Heart left ventricle (tissue), 16 donors: Measurements from ENCODE around the gene IFI27L1. TPM values are rescaled to one million over a fixed set of nuclear protein-coding genes. Genes with fewer than 3 reads are reported as not detected.

Experiments used
- ATAC-seq, 4 donors: fragments of 200-7000 bp; cut with Tn5 transposase; one replicate each; pipeline ENCODE4 v1.9.1; 2020 to 2022; ENCODE audit warnings: moderate library complexity in 4 of 4, mild to moderate bottlenecking in 3 of 4, moderate number of reproducible peaks in 1 of 4
- DNase-seq, 5 donors: peaks; one replicate each; pipeline ENCODE4 v3.0.0-alpha.2; 2020
- H3K27ac ChIP-seq, 12 donors: fragments of 200-600 bp; sonication (generic) in 4 of 12; one replicate each; pipeline versions ENCODE4 v1.5.0 to v1.8.0; 2016 to 2022; ENCODE audit warnings: mild to moderate bottlenecking in 2 of 12
- H3K27me3 ChIP-seq, 9 donors: fragments of 200-600 bp; sonication (generic) in 2 of 9; one replicate each; pipeline versions ENCODE4 v1.5.1 to v1.8.0; 2016 to 2022; ENCODE audit warnings: mild to moderate bottlenecking in 3 of 9
- H3K36me3 ChIP-seq, 9 donors: fragments of 200-600 bp; sonication (generic) in 2 of 9; one replicate each; pipeline versions ENCODE4 v1.5.0 to v1.8.0; 2018 to 2022; ENCODE audit warnings: mild to moderate bottlenecking in 2 of 9
- H3K4me1 ChIP-seq, 12 donors: fragments of 200-600 bp; sonication (generic) in 4 of 12; one replicate each; pipeline versions ENCODE4 v1.5.0 to v1.8.0; 2016 to 2022; ENCODE audit warnings: mild to moderate bottlenecking in 3 of 12
- H3K4me3 ChIP-seq, 12 donors: fragments of 200-600 bp; sonication (generic) in 4 of 12; one replicate each; pipeline versions ENCODE4 v1.5.0 to v1.8.0; 2017 to 2022; ENCODE audit warnings: mild to moderate bottlenecking in 9 of 12, moderate library complexity in 4 of 12
- H3K9me3 ChIP-seq, 12 donors: fragments of 200-600 bp; sonication (generic) in 4 of 12; one replicate each; pipeline versions ENCODE4 v1.5.0 to v1.8.0; 2016 to 2022; ENCODE audit warnings: mild to moderate bottlenecking in 1 of 12
- POLR2A ChIP-seq, 2 donors: fragments of 450-650 bp; IDR thresholded peaks; one replicate each; pipeline ENCODE4 v1.6.1; 2017; ENCODE audit warnings: antibody characterized with exemption in 2 of 2, mild to moderate bottlenecking in 2 of 2, moderate library complexity in 2 of 2
- WGBS, 4 donors: extraction: QIAGEN DNeasy Blood & Tissue Kit in 2 of 4; methylation state at CpG; one replicate each; pipeline versions ENCODE4 v1.1.5 to v1.1.7; 2013 to 2018; 5-methylcytosine and 5-hydroxymethylcytosine counted together
- intact Hi-C, 10 donors: fragments of 100-400 bp; cut with DNase I; formaldehyde crosslinking; loops; one replicate each; pipeline versions ENCODE4 v1.11.1 to v1.14.2; 2022
- polyA plus RNA-seq, 2 donors: library from polyadenylated mRNA; stranded (reverse); fragments of 200-250 nt; gene quantifications; one replicate each; pipeline ENCODE4 v1.2.3, GENCODE V29; 2013
- total RNA-seq, 9 donors: library from RNA; depleted of rRNA in 2 of 9; stranded (reverse); fragments of >200 nt in 2 of 9; fragmentation: NEBNext Ultra II Directional in 3 of 9; extraction: Animal tissue kit (Norgen Biotek cat#: 25700) in 3 of 9; gene quantifications; one replicate each; pipeline versions ENCODE4 v1.1.0 to v1.2.4, GENCODE V29; 2016 to 2023
- TF ChIP-seq, protein P1 (sequence below), 12 donors: fragments of 200-600 bp; sonication (generic) in 4 of 12; IDR thresholded peaks; one replicate each; pipeline versions ENCODE4 v1.5.0 to v1.8.0; 2018 to 2022; ENCODE audit warnings: antibody characterized with exemption in 12 of 12, mild to moderate bottlenecking in 5 of 12
- donor health status: ischemic (EF 13 %, LVEDD 7.1; RV severe dilation, severe dysfunction).
- donor health status: healthy with polysubstance abuse.
- donor health status: DM: no; HTN: yes; CAD: no.
- donor health status: DM: no; HTN: no; CAD: no.
- donor health status: ischemic (EF 25% LVEDD 6.9; RV normal size, moderate dysfunction).
- donor health status: ischemic (EF 25% LVEDD 5.7; RV mildly dilated, moderate dysfunction).
- donor health status: healthy.
- donor health status: DM: yes; HTN: yes; CAD: no.
- donor health status: ischemic (EF 35%, LVEDD 5.7; RV mildly dilated, moderate dysfunction).
- donor health status: nonischemic (EF 11% LVEDD 7.7; RV severe dilation, severe dysfunction).
- donor health status: DM: yes; HTN: yes; CAD: no.
- donor health status: PGD.
- donor health status: ischemic (EF 29% LVEDD 5.4; RV normal size, mild dysfunction).
- donor health status: nonischemic (EF 23%, LVEDD 6.1; RV moderate dilation, normal function).

The IFI27L1 gene
- total and polyA plus RNA-seq, 11 donors: 8.9 to 45.0 (median 16.8) TPM

DNA sequence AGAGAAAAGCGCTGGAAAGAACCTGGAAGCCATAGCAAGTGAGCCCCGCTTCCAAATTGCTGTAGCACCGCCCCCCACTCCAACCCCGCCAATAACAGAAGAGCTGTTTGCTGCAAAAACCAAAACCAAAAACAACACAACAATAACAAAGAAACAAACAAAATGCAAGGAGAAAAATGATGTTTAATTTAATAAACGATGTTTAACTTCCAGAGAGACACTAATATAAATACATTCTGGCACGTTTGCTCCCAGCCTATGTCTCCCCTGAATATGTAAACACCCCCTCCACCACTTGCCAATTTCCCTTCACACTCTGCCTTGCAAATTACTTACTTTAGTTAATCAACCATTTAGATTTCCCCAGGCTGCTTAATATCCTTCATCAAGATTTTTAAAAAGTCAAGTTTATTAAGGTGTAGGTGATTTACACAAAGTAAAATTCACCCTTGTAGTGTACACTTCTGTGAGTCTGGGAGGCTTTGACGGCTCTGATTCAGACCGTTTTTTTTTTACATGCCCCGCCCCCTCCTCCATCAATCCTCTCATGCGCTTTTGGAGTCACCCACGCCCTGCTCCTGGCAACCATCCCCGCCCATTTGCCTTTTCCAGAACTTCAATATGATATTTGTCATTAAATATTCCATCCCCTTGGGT, 48.8 kb downstream of the IFI27L1 start:
- H3K27me3 ChIP-seq: no peaks in the 10 kb centered on the region
- H3K4me1 ChIP-seq: peaks cover 0 to 18% (median 8%) of the 10 kb centered on the region in 12 donors
- WGBS, 4 donors: 0 to 1% (median 1%) methylated on average over 12 of the region's 12 CpGs
- DNase-seq (peak in 4 of 5 donors; percentile 58 to 72 (median 66)), ATAC-seq (peak in 3 of 4 donors; percentile 47 to 73 (median 50))
- peaks cover 0 to 12% (median 0%) of the 10 kb centered on the region in 9 donors for H3K36me3 ChIP-seq
- peak overlapping the region; percentile 3 to 73 (median 60) for H3K4me3 ChIP-seq
- no peaks in the 10 kb centered on the region for H3K9me3 ChIP-seq
- intact Hi-C loops: loop anchor here in 8 of 10 donors (2.0 to 10.0 kb wide), 9 partner anchors 47 to 357 kb away; partner anchors contain the start of genes DDX24 (in 3 of the 8) and IFI27L1 (in 3 of the 8)
- peak overlapping the region; percentile 3 to 88 (median 76) for H3K27ac ChIP-seq
- TF ChIP-seq POLR2A (IDR thresholded peaks at IDR 0.05): no peak
- TF ChIP-seq, protein P1, sequence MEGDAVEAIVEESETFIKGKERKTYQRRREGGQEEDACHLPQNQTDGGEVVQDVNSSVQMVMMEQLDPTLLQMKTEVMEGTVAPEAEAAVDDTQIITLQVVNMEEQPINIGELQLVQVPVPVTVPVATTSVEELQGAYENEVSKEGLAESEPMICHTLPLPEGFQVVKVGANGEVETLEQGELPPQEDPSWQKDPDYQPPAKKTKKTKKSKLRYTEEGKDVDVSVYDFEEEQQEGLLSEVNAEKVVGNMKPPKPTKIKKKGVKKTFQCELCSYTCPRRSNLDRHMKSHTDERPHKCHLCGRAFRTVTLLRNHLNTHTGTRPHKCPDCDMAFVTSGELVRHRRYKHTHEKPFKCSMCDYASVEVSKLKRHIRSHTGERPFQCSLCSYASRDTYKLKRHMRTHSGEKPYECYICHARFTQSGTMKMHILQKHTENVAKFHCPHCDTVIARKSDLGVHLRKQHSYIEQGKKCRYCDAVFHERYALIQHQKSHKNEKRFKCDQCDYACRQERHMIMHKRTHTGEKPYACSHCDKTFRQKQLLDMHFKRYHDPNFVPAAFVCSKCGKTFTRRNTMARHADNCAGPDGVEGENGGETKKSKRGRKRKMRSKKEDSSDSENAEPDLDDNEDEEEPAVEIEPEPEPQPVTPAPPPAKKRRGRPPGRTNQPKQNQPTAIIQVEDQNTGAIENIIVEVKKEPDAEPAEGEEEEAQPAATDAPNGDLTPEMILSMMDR (IDR thresholded peaks at IDR 0.05): peak in 2 of 12 donors; percentile 0 to 3

DNA sequence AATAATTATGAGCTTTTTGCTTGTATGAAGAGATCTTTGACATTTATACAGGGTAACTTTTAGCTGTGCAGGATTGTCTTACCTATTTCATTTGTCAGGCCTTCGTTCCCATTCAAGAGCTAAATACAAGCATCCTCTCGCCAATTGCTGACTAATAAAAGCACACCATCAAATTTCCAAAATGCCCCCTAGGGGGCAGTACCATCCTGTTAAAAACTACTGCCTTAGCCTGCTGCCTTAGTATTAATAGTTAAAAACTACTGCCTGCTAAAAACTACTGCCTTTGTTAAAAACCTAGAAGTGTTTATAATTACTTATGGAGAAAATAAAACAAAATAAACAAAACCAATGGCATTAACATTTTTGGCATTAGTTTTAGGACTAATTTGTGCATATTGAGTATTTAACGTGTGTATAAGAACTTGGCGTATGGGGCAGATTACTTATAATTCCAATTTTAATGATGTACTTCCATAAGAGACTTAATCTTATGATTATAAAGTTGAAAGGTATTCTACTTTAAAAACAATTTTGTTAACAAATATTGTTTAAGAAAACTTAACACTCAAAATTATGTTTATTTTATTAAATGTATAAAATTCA, 51.3 kb downstream of the IFI27L1 start:
- peaks cover 0 to 18% (median 8%) of the 10 kb centered on the region in 12 donors for H3K4me1 ChIP-seq
- H3K27ac ChIP-seq: no peak overlapping the region
- intact Hi-C loops: loop anchor here in 7 of 10 donors (5.0 to 10.0 kb wide), 7 partner anchors 45 to 355 kb away; partner anchors contain the start of genes DDX24 (in 1 of the 7) and IFI27L1 (in 1 of the 7)
- DNase-seq (no peak), ATAC-seq (no peak)
- WGBS, 4 donors: 43 to 46% (median 45%) methylated on average over 4 of the region's 4 CpGs
- no peaks in the 10 kb centered on the region for H3K27me3 ChIP-seq
- peaks cover 0 to 3% (median 0%) of the 10 kb centered on the region in 9 donors for H3K36me3 ChIP-seq
- H3K4me3 ChIP-seq: no peak overlapping the region
- peaks cover 0 to 12% (median 0%) of the 10 kb centered on the region in 12 donors for H3K9me3 ChIP-seq
- TF ChIP-seq POLR2A (IDR thresholded peaks at IDR 0.05): no peak
- TF ChIP-seq, protein P1 (IDR thresholded peaks at IDR 0.05): peak; percentile 75 to 87 (median 83)

DNA sequence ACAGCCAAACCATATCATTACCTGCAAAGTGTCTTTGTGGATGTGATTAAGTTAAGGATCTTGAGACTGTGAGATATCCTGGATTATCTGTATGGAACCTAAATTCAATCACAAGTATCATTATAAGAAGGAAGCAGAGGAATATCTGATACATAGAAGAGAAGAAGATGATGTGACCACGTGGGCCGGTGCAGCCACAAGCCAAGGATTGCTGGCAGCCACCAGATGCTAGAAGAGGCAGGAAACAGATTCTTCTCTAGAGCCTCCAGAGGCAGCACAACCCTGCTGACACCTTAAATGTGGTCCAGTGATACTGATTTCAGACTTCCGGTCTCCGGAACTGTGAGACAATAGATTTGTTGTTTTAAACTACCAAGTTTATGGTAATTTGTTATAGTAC, 54.4 kb downstream of the IFI27L1 start:
- DNase-seq (no peak), ATAC-seq (no peak)
- 72 to 81% (median 76%) methylated on average over 4 of the region's 4 CpGs for WGBS, 4 donors

More for the DNA sequence above, 54.4 kb downstream of the IFI27L1 start:
- Histone ChIP-seq H3K27ac (no peak overlapping the region), H3K4me1 (peaks cover 0 to 1% (median 0%) of the 10 kb centered on the region in 12 donors), H3K36me3 (no peaks in the 10 kb centered on the region), H3K4me3 (no peak overlapping the region), H3K9me3 (peaks cover 0 to 12% (median 0%) of the 10 kb centered on the region in 12 donors), H3K27me3 (no peaks in the 10 kb centered on the region)
- TF ChIP-seq, protein P1 (IDR thresholded peaks at IDR 0.05): no peak
- intact Hi-C loops: loop anchor here (5.0 to 10.0 kb wide), 6 partner anchors 42 to 349 kb away; no protein-coding TSS in a partner anchor
